ENCODE results near the gene HMGXB4.
"Not testable (repeated sequence)": the region's sequence is repeated elsewhere in the genome, so short reads cannot be mapped to it uniquely, and the experiment has no call there.

HMGXB4 gene

GRCh38 chr22:35219012-35219411 lies 38.3 kb upstream of the HMGXB4 start:
- Histone ChIP-seq H3K4me3 (ENCODE audit: low read depth in 1 of 5, low read length in 5 of 5) (no peak overlapping the region), H3K9ac (ENCODE audit: low read length in 5 of 5) (no peak overlapping the region), H3K9me3 (ENCODE audit: control insufficient read depth in 5 of 5, low read length in 5 of 5) (peaks cover 0 to 11% (median 8%) of the 10 kb centered on the region in 5 donors), H3K27ac (ENCODE audit: low read depth, low read length) (no peak overlapping the region), H3K36me3 (ENCODE audit: control insufficient read depth in 5 of 5, insufficient read depth in 5 of 5, low read length in 5 of 5) (no peaks in the 10 kb centered on the region), H3K27me3 (ENCODE audit: control insufficient read depth in 5 of 5, insufficient read depth in 4 of 5, low read length in 5 of 5) (peaks cover 0 to 3% (median 2%) of the 10 kb centered on the region in 5 donors), H3K4me1 (ENCODE audit: control insufficient read depth in 5 of 5, insufficient read depth in 5 of 5, low read length in 5 of 5) (no peaks in the 10 kb centered on the region)

GRCh38 chr22:35220221-35220620 lies 37.1 kb upstream of the HMGXB4 start:
- H3K4me3 ChIP-seq (ENCODE audit: low read depth in 1 of 5, low read length in 5 of 5) = no peak overlapping the region
- no peak overlapping the region for H3K27ac ChIP-seq (ENCODE audit: low read depth, low read length)
- no peaks in the 10 kb centered on the region for H3K4me1 ChIP-seq (ENCODE audit: control insufficient read depth in 5 of 5, insufficient read depth in 5 of 5, low read length in 5 of 5)
- peaks cover 0 to 6% (median 3%) of the 10 kb centered on the region in 5 donors for H3K27me3 ChIP-seq (ENCODE audit: control insufficient read depth in 5 of 5, insufficient read depth in 4 of 5, low read length in 5 of 5)
- no peak overlapping the region for H3K9ac ChIP-seq (ENCODE audit: low read length in 5 of 5)
- peaks cover 0 to 9% (median 7%) of the 10 kb centered on the region in 5 donors for H3K9me3 ChIP-seq (ENCODE audit: control insufficient read depth in 5 of 5, low read length in 5 of 5)
- no peaks in the 10 kb centered on the region for H3K36me3 ChIP-seq (ENCODE audit: control insufficient read depth in 5 of 5, insufficient read depth in 5 of 5, low read length in 5 of 5)

- H3K27me3 ChIP-seq (ENCODE audit: control insufficient read depth in 5 of 5, insufficient read depth in 4 of 5, low read length in 5 of 5) = peaks cover 4 to 14% (median 11%) of the 10 kb centered on the region in 5 donors
- peaks cover 0 to 6% (median 0%) of the 10 kb centered on the region in 5 donors for H3K9me3 ChIP-seq (ENCODE audit: control insufficient read depth in 5 of 5, low read length in 5 of 5)
- H3K4me1 ChIP-seq (ENCODE audit: control insufficient read depth in 5 of 5, insufficient read depth in 5 of 5, low read length in 5 of 5) = no peaks in the 10 kb centered on the region
- no peak overlapping the region for H3K4me3 ChIP-seq (ENCODE audit: low read depth in 1 of 5, low read length in 5 of 5)
- H3K27ac ChIP-seq (ENCODE audit: low read depth, low read length) = no peak overlapping the region
- no peak overlapping the region for H3K9ac ChIP-seq (ENCODE audit: low read length in 5 of 5)
- no peaks in the 10 kb centered on the region for H3K36me3 ChIP-seq (ENCODE audit: control insufficient read depth in 5 of 5, insufficient read depth in 5 of 5, low read length in 5 of 5)
Observed at GRCh38 chr22:35225010-35225409, 32.3 kb upstream of the HMGXB4 start.

GRCh38 chr22:35226958-35227647 lies 30.2 kb upstream of the HMGXB4 start:
- Histone ChIP-seq H3K9ac (ENCODE audit: low read length in 5 of 5) (no peak overlapping the region), H3K4me3 (ENCODE audit: low read depth in 1 of 5, low read length in 5 of 5) (no peak overlapping the region), H3K27me3 (ENCODE audit: control insufficient read depth in 5 of 5, insufficient read depth in 4 of 5, low read length in 5 of 5) (peaks cover 4 to 24% (median 10%) of the 10 kb centered on the region in 5 donors), H3K4me1 (ENCODE audit: control insufficient read depth in 5 of 5, insufficient read depth in 5 of 5, low read length in 5 of 5) (no peaks in the 10 kb centered on the region), H3K36me3 (ENCODE audit: control insufficient read depth in 5 of 5, insufficient read depth in 5 of 5, low read length in 5 of 5) (no peaks in the 10 kb centered on the region), H3K9me3 (ENCODE audit: control insufficient read depth in 5 of 5, low read length in 5 of 5) (peaks cover 0 to 6% (median 0%) of the 10 kb centered on the region in 5 donors), H3K27ac (ENCODE audit: low read depth, low read length) (no peak overlapping the region)

GRCh38 chr22:35229865-35230264 lies 27.4 kb upstream of the HMGXB4 start:
- H3K9me3 ChIP-seq (ENCODE audit: control insufficient read depth in 5 of 5, low read length in 5 of 5) = peaks cover 0 to 6% (median 0%) of the 10 kb centered on the region in 5 donors
- H3K9ac ChIP-seq (ENCODE audit: low read length in 5 of 5) = no peak overlapping the region
- no peaks in the 10 kb centered on the region for H3K4me1 ChIP-seq (ENCODE audit: control insufficient read depth in 5 of 5, insufficient read depth in 5 of 5, low read length in 5 of 5)
- H3K27ac ChIP-seq (ENCODE audit: low read depth, low read length) = no peak overlapping the region
- no peak overlapping the region for H3K4me3 ChIP-seq (ENCODE audit: low read depth in 1 of 5, low read length in 5 of 5)
- peaks cover 4 to 24% (median 6%) of the 10 kb centered on the region in 5 donors for H3K27me3 ChIP-seq (ENCODE audit: control insufficient read depth in 5 of 5, insufficient read depth in 4 of 5, low read length in 5 of 5)
- no peaks in the 10 kb centered on the region for H3K36me3 ChIP-seq (ENCODE audit: control insufficient read depth in 5 of 5, insufficient read depth in 5 of 5, low read length in 5 of 5)

GRCh38 chr22:35230417-35230816 lies 26.9 kb upstream of the HMGXB4 start:
- Histone ChIP-seq H3K27ac (ENCODE audit: low read depth, low read length) (no peak overlapping the region), H3K4me3 (ENCODE audit: low read depth in 1 of 5, low read length in 5 of 5) (no peak overlapping the region)

GRCh38 chr22:35230839-35231584 lies 26.3 kb upstream of the HMGXB4 start:
- peaks cover 0 to 10% (median 3%) of the 10 kb centered on the region in 5 donors for H3K9me3 ChIP-seq (ENCODE audit: control insufficient read depth in 5 of 5, low read length in 5 of 5)
- H3K4me1 ChIP-seq (ENCODE audit: control insufficient read depth in 5 of 5, insufficient read depth in 5 of 5, low read length in 5 of 5) = no peaks in the 10 kb centered on the region
- peaks cover 2 to 22% (median 6%) of the 10 kb centered on the region in 5 donors for H3K27me3 ChIP-seq (ENCODE audit: control insufficient read depth in 5 of 5, insufficient read depth in 4 of 5, low read length in 5 of 5)
- H3K4me3 ChIP-seq (ENCODE audit: low read depth in 1 of 5, low read length in 5 of 5) = no peak overlapping the region
- no peaks in the 10 kb centered on the region for H3K36me3 ChIP-seq (ENCODE audit: control insufficient read depth in 5 of 5, insufficient read depth in 5 of 5, low read length in 5 of 5)
- no peak overlapping the region for H3K27ac ChIP-seq (ENCODE audit: low read depth, low read length)
- no peak overlapping the region for H3K9ac ChIP-seq (ENCODE audit: low read length in 5 of 5)

More at GRCh38 chr22:35230417-35230816, 26.9 kb upstream of the HMGXB4 start:
- Histone ChIP-seq H3K9me3 (ENCODE audit: control insufficient read depth in 5 of 5, low read length in 5 of 5) (peaks cover 0 to 9% (median 3%) of the 10 kb centered on the region in 5 donors), H3K9ac (ENCODE audit: low read length in 5 of 5) (no peak overlapping the region), H3K27me3 (ENCODE audit: control insufficient read depth in 5 of 5, insufficient read depth in 4 of 5, low read length in 5 of 5) (peaks cover 3 to 22% (median 6%) of the 10 kb centered on the region in 5 donors), H3K36me3 (ENCODE audit: control insufficient read depth in 5 of 5, insufficient read depth in 5 of 5, low read length in 5 of 5) (no peaks in the 10 kb centered on the region), H3K4me1 (ENCODE audit: control insufficient read depth in 5 of 5, insufficient read depth in 5 of 5, low read length in 5 of 5) (no peaks in the 10 kb centered on the region)

GRCh38 chr22:35231585-35232084 lies 25.7 kb upstream of the HMGXB4 start:
- Histone ChIP-seq H3K9me3 (ENCODE audit: control insufficient read depth in 5 of 5, low read length in 5 of 5) (peaks cover 0 to 10% (median 3%) of the 10 kb centered on the region in 5 donors), H3K4me3 (ENCODE audit: low read depth in 1 of 5, low read length in 5 of 5) (no peak overlapping the region), H3K4me1 (ENCODE audit: control insufficient read depth in 5 of 5, insufficient read depth in 5 of 5, low read length in 5 of 5) (no peaks in the 10 kb centered on the region), H3K27ac (ENCODE audit: low read depth, low read length) (no peak overlapping the region), H3K27me3 (ENCODE audit: control insufficient read depth in 5 of 5, insufficient read depth in 4 of 5, low read length in 5 of 5) (peaks cover 0 to 22% (median 6%) of the 10 kb centered on the region in 5 donors), H3K9ac (ENCODE audit: low read length in 5 of 5) (no peak overlapping the region), H3K36me3 (ENCODE audit: control insufficient read depth in 5 of 5, insufficient read depth in 5 of 5, low read length in 5 of 5) (no peaks in the 10 kb centered on the region)

- not testable (repeated sequence) for H3K4me1 ChIP-seq (ENCODE audit: control insufficient read depth in 5 of 5, insufficient read depth in 5 of 5, low read length in 5 of 5); H3K27ac ChIP-seq (ENCODE audit: low read depth, low read length); H3K9ac ChIP-seq (ENCODE audit: low read length in 5 of 5); H3K4me3 ChIP-seq (ENCODE audit: low read depth in 1 of 5, low read length in 5 of 5); H3K36me3 ChIP-seq (ENCODE audit: control insufficient read depth in 5 of 5, insufficient read depth in 5 of 5, low read length in 5 of 5); H3K27me3 ChIP-seq (ENCODE audit: control insufficient read depth in 5 of 5, insufficient read depth in 4 of 5, low read length in 5 of 5); H3K9me3 ChIP-seq (ENCODE audit: control insufficient read depth in 5 of 5, low read length in 5 of 5)
Observed at GRCh38 chr22:35238749-35239148, 18.5 kb upstream of the HMGXB4 start.

- H3K4me1 ChIP-seq (ENCODE audit: control insufficient read depth in 5 of 5, insufficient read depth in 5 of 5, low read length in 5 of 5); H3K36me3 ChIP-seq (ENCODE audit: control insufficient read depth in 5 of 5, insufficient read depth in 5 of 5, low read length in 5 of 5); H3K9me3 ChIP-seq (ENCODE audit: control insufficient read depth in 5 of 5, low read length in 5 of 5); H3K9ac ChIP-seq (ENCODE audit: low read length in 5 of 5); H3K27ac ChIP-seq (ENCODE audit: low read depth, low read length); H3K4me3 ChIP-seq (ENCODE audit: low read depth in 1 of 5, low read length in 5 of 5); H3K27me3 ChIP-seq (ENCODE audit: control insufficient read depth in 5 of 5, insufficient read depth in 4 of 5, low read length in 5 of 5): not testable (repeated sequence)
Observed at GRCh38 chr22:35244507-35244906, 12.8 kb upstream of the HMGXB4 start.

All from subcutaneous abdominal adipose tissue (tissue), 5 donors.